Heart left ventricle (tissue), 16 donors: ENCODE data around the gene MS4A6A. TPM values are rescaled to one million over a fixed set of nuclear protein-coding genes. Genes with fewer than 3 reads are reported as not detected.
"Not testable (repeated sequence)": the region's sequence is repeated elsewhere in the genome, so short reads cannot be mapped to it uniquely, and the experiment has no call there.

Experiments
- ATAC-seq, 4 donors: fragments of 200-7000 bp; cut with Tn5 transposase; one replicate each; pipeline ENCODE4 v1.9.1; 2020 to 2022; ENCODE audit warnings: moderate library complexity in 4 of 4, mild to moderate bottlenecking in 3 of 4, moderate number of reproducible peaks in 1 of 4
- DNase-seq, 5 donors: peaks; one replicate each; pipeline ENCODE4 v3.0.0-alpha.2; 2020
- H3K27ac ChIP-seq, 12 donors: fragments of 200-600 bp; sonication (generic) in 4 of 12; one replicate each; pipeline versions ENCODE4 v1.5.0 to v1.8.0; 2016 to 2022; ENCODE audit warnings: mild to moderate bottlenecking in 2 of 12
- H3K27me3 ChIP-seq, 9 donors: fragments of 200-600 bp; sonication (generic) in 2 of 9; one replicate each; pipeline versions ENCODE4 v1.5.1 to v1.8.0; 2016 to 2022; ENCODE audit warnings: mild to moderate bottlenecking in 3 of 9
- H3K36me3 ChIP-seq, 9 donors: fragments of 200-600 bp; sonication (generic) in 2 of 9; one replicate each; pipeline versions ENCODE4 v1.5.0 to v1.8.0; 2018 to 2022; ENCODE audit warnings: mild to moderate bottlenecking in 2 of 9
- H3K4me1 ChIP-seq, 12 donors: fragments of 200-600 bp; sonication (generic) in 4 of 12; one replicate each; pipeline versions ENCODE4 v1.5.0 to v1.8.0; 2016 to 2022; ENCODE audit warnings: mild to moderate bottlenecking in 3 of 12
- H3K4me3 ChIP-seq, 12 donors: fragments of 200-600 bp; sonication (generic) in 4 of 12; one replicate each; pipeline versions ENCODE4 v1.5.0 to v1.8.0; 2017 to 2022; ENCODE audit warnings: mild to moderate bottlenecking in 9 of 12, moderate library complexity in 4 of 12
- H3K9me3 ChIP-seq, 12 donors: fragments of 200-600 bp; sonication (generic) in 4 of 12; one replicate each; pipeline versions ENCODE4 v1.5.0 to v1.8.0; 2016 to 2022; ENCODE audit warnings: mild to moderate bottlenecking in 1 of 12
- CTCF ChIP-seq, 12 donors: fragments of 200-600 bp; sonication (generic) in 4 of 12; IDR thresholded peaks; one replicate each; pipeline versions ENCODE4 v1.5.0 to v1.8.0; 2018 to 2022; ENCODE audit warnings: antibody characterized with exemption in 12 of 12, mild to moderate bottlenecking in 5 of 12
- POLR2A ChIP-seq, 2 donors: fragments of 450-650 bp; IDR thresholded peaks; one replicate each; pipeline ENCODE4 v1.6.1; 2017; ENCODE audit warnings: antibody characterized with exemption in 2 of 2, mild to moderate bottlenecking in 2 of 2, moderate library complexity in 2 of 2
- WGBS, 4 donors: extraction: QIAGEN DNeasy Blood & Tissue Kit in 2 of 4; methylation state at CpG; one replicate each; pipeline versions ENCODE4 v1.1.5 to v1.1.7; 2013 to 2018; 5-methylcytosine and 5-hydroxymethylcytosine counted together
- intact Hi-C, 10 donors: fragments of 100-400 bp; cut with DNase I; formaldehyde crosslinking; loops; one replicate each; pipeline versions ENCODE4 v1.11.1 to v1.14.2; 2022
- polyA plus RNA-seq, 2 donors: library from polyadenylated mRNA; stranded (reverse); fragments of 200-250 nt; gene quantifications; one replicate each; pipeline ENCODE4 v1.2.3, GENCODE V29; 2013
- total RNA-seq, 9 donors: library from RNA; depleted of rRNA in 2 of 9; stranded (reverse); fragments of >200 nt in 2 of 9; fragmentation: NEBNext Ultra II Directional in 3 of 9; extraction: Animal tissue kit (Norgen Biotek cat#: 25700) in 3 of 9; gene quantifications; one replicate each; pipeline versions ENCODE4 v1.1.0 to v1.2.4, GENCODE V29; 2016 to 2023
- donor health status: ischemic (EF 13 %, LVEDD 7.1; RV severe dilation, severe dysfunction).
- donor health status: healthy with polysubstance abuse.
- donor health status: DM: no; HTN: yes; CAD: no.
- donor health status: DM: no; HTN: no; CAD: no.
- donor health status: ischemic (EF 25% LVEDD 6.9; RV normal size, moderate dysfunction).
- donor health status: ischemic (EF 25% LVEDD 5.7; RV mildly dilated, moderate dysfunction).
- donor health status: healthy.
- donor health status: DM: yes; HTN: yes; CAD: no.
- donor health status: ischemic (EF 35%, LVEDD 5.7; RV mildly dilated, moderate dysfunction).
- donor health status: nonischemic (EF 11% LVEDD 7.7; RV severe dilation, severe dysfunction).
- donor health status: DM: yes; HTN: yes; CAD: no.
- donor health status: PGD.
- donor health status: ischemic (EF 29% LVEDD 5.4; RV normal size, mild dysfunction).
- donor health status: nonischemic (EF 23%, LVEDD 6.1; RV moderate dilation, normal function).

The MS4A6A gene
- total and polyA plus RNA-seq, 11 donors: 11.7 to 279 (median 23.0) TPM

GRCh38 chr11:60186128-60186527 is 3.2 kb upstream of the MS4A6A start:
- intact Hi-C loops, DNase-seq, H3K36me3 ChIP-seq, H3K9me3 ChIP-seq, H3K27me3 ChIP-seq, H3K4me3 ChIP-seq, ATAC-seq: not testable (repeated sequence)
- H3K4me1 ChIP-seq: peaks cover 0 to 30% (median 0%) of the 10 kb centered on the region in 12 donors
- H3K27ac ChIP-seq: peak overlapping the region in 6 of 12 donors; percentile 5 to 91 (median 20)
- WGBS, 4 donors: 85 to 96% (median 93%) methylated on average over 2 of the region's 2 CpGs

- ATAC-seq, H3K4me3 ChIP-seq, H3K36me3 ChIP-seq, intact Hi-C loops, H3K27me3 ChIP-seq, H3K9me3 ChIP-seq, DNase-seq: not testable (repeated sequence)
- peaks cover 0 to 30% (median 0%) of the 10 kb centered on the region in 12 donors for H3K4me1 ChIP-seq
- 53 to 74% (median 57%) methylated on average over 2 of the region's 2 CpGs for WGBS, 4 donors
- H3K27ac ChIP-seq: peak overlapping the region in 6 of 12 donors; percentile 5 to 91 (median 12)
These were observed 2.6 kb upstream of the MS4A6A start for GRCh38 chr11:60185512-60185827.

- WGBS, 4 donors: 64 to 81% (median 75%) methylated on average over 1 of the region's 1 CpG
- H3K36me3 ChIP-seq: no peaks in the 10 kb centered on the region
- DNase-seq: no peak
- H3K27ac ChIP-seq: peak overlapping the region in 3 of 12 donors; percentile 41 to 91 (median 57)
- intact Hi-C loops: no loop called here
- ATAC-seq: peak; percentile 64 to 81 (median 70)
- no peaks in the 10 kb centered on the region for H3K9me3 ChIP-seq
- TF ChIP-seq POLR2A (IDR thresholded peaks at IDR 0.05) (no peak), CTCF (IDR thresholded peaks at IDR 0.05) (no peak)
- no peaks in the 10 kb centered on the region for H3K27me3 ChIP-seq
- peaks cover 0 to 30% (median 0%) of the 10 kb centered on the region in 12 donors for H3K4me1 ChIP-seq
- H3K4me3 ChIP-seq: no peak overlapping the region
These were observed 2.1 kb upstream of the MS4A6A start for GRCh38 chr11:60184824-60185511.

- H3K4me1 ChIP-seq: peaks cover 0 to 30% (median 0%) of the 10 kb centered on the region in 12 donors
- TF ChIP-seq POLR2A (IDR thresholded peaks at IDR 0.05) (peak in 1 of 2 donors; percentile 10), CTCF (IDR thresholded peaks at IDR 0.05) (no peak)
- WGBS, 4 donors: 62 to 82% (median 69%) methylated on average over 2 of the region's 2 CpGs
These were observed 815 bp upstream of the MS4A6A start for GRCh38 chr11:60183591-60184205.

GRCh38 chr11:60175860-60176275 is 7.0 kb downstream of the MS4A6A start:
- no peak for ATAC-seq
- H3K4me3 ChIP-seq: no peak overlapping the region

More at GRCh38 chr11:60183591-60184205, 815 bp upstream of the MS4A6A start:
- H3K36me3 ChIP-seq: peaks cover 0 to 4% (median 0%) of the 10 kb centered on the region in 9 donors
- H3K9me3 ChIP-seq: no peaks in the 10 kb centered on the region
- DNase-seq (peak in 2 of 5 donors; percentile 32 to 46), ATAC-seq (peak; percentile 55 to 64 (median 60))
- H3K4me3 ChIP-seq: peak overlapping the region in 1 of 12 donors; percentile 56
- intact Hi-C loops: no loop called here
- H3K27me3 ChIP-seq: no peaks in the 10 kb centered on the region
- peak overlapping the region in 7 of 12 donors; percentile 18 to 91 (median 40) for H3K27ac ChIP-seq

More at GRCh38 chr11:60175860-60176275, 7.0 kb downstream of the MS4A6A start:
- H3K4me1 ChIP-seq: peaks cover 0 to 48% (median 0%) of the 10 kb centered on the region in 12 donors
- H3K36me3 ChIP-seq: peaks cover 0 to 55% (median 0%) of the 10 kb centered on the region in 9 donors
- H3K27ac ChIP-seq: peak overlapping the region in 1 of 12 donors; percentile 18
- intact Hi-C loops: no loop called here
- no peak for DNase-seq
- WGBS, 4 donors: 90 to 100% (median 91%) methylated on average over 5 of the region's 5 CpGs
- H3K9me3 ChIP-seq: no peaks in the 10 kb centered on the region
- H3K27me3 ChIP-seq: no peaks in the 10 kb centered on the region
- TF ChIP-seq POLR2A (IDR thresholded peaks at IDR 0.05) (no peak), CTCF (IDR thresholded peaks at IDR 0.05) (no peak)
